HEK293 (cell line): ENCODE results near the gene DLG2.
A peak's percentile ranks its signal among the peaks of the same experiment; 100 is the strongest.
"Not testable (repeated sequence)": the region's sequence is repeated elsewhere in the genome, so short reads cannot be mapped to it uniquely, and the experiment has no call there.

Source experiments
- CTCF ChIA-PET: fragments of 350-600 bp; formaldehyde crosslinking; extraction: SDS; loops from one replicate; lab custom pipeline; 2021; ENCODE audit warnings: antibody characterized with exemption; lab: Yijun Ruan, JAX
- POLR2A ChIA-PET: fragments of 300-600 bp; formaldehyde crosslinking; extraction: SDS; loops from one replicate; lab custom pipeline; 2020; ENCODE audit warnings: antibody characterized with exemption, inconsistent platforms; lab: Yijun Ruan, JAX
- H3K27ac ChIP-seq: fragments of 200-500 bp; sonication (Bioruptor generic); 2 replicates; pipeline ENCODE4 v1.5.1; 2014; ENCODE audit warnings: low read depth, low read length, control low read depth, inconsistent platforms; ENCODE audit errors: extremely low read depth
- H3K36me3 ChIP-seq, 2 experiments: fragments of 200-500 bp in 1 of 2; sonication (Bioruptor generic) in 1 of 2; 1 replicate in 1 of 2; 2 replicates in 1 of 2; pipeline ENCODE4 v1.5.1; 2014 to 2017; ENCODE audit warnings: inconsistent platforms in 2 of 2, low read length in 2 of 2; ENCODE audit not compliant: control insufficient read depth in 2 of 2, insufficient read depth in 1 of 2
- H3K4me1 ChIP-seq: fragments of 200-500 bp; sonication (Bioruptor generic); 2 replicates; pipeline ENCODE4 v1.5.1; 2014; ENCODE audit warnings: mild to moderate bottlenecking, low read length, inconsistent platforms; ENCODE audit not compliant: control insufficient read depth, insufficient read depth
- H3K4me3 ChIP-seq: 2 replicates; pipeline ENCODE4 v1.5.1; 2011; ENCODE audit warnings: low read depth, mild to moderate bottlenecking, control low read depth, low read length, moderate library complexity
- H3K9me3 ChIP-seq: fragments of 200-500 bp; sonication (Bioruptor generic); 2 replicates; pipeline ENCODE4 v1.5.1; 2014; ENCODE audit warnings: low read depth, low read length, inconsistent platforms; ENCODE audit not compliant: control insufficient read depth, insufficient read depth
- PRDM6 ChIP-seq: fragments of 450-650 bp; formaldehyde crosslinking; IDR thresholded peaks from 2 replicates; pipeline ENCODE4 v1.5.1; 2017; ENCODE audit warnings: missing biosample characterization, missing genetic modification characterization
- RBAK ChIP-seq: fragments of 450-650 bp; formaldehyde crosslinking; IDR thresholded peaks from 2 replicates; pipeline ENCODE4 v1.5.1; 2016; ENCODE audit warnings: missing biosample characterization, missing genetic modification characterization
- ZBTB10 ChIP-seq: fragments of 450-650 bp; formaldehyde crosslinking; IDR thresholded peaks from 2 replicates; pipeline ENCODE4 v1.5.1; 2016; ENCODE audit warnings: missing biosample characterization, missing genetic modification characterization
- ZFP37 ChIP-seq: fragments of 450-650 bp; formaldehyde crosslinking; IDR thresholded peaks from 2 replicates; pipeline ENCODE4 v1.5.1; 2016; ENCODE audit warnings: missing biosample characterization, missing genetic modification characterization
- ZNF121 ChIP-seq: fragments of 450-650 bp; formaldehyde crosslinking; IDR thresholded peaks from 2 replicates; pipeline ENCODE4 v1.5.1; 2016; ENCODE audit warnings: missing biosample characterization, missing genetic modification characterization
- ZNF146 ChIP-seq: fragments of 450-650 bp; formaldehyde crosslinking; IDR thresholded peaks from 2 replicates; pipeline ENCODE4 v1.5.1; 2016; ENCODE audit warnings: missing biosample characterization, missing genetic modification characterization
- ZNF184 ChIP-seq: fragments of 450-650 bp; IDR thresholded peaks from 2 replicates; pipeline ENCODE4 v1.5.1; 2018; ENCODE audit warnings: missing biosample characterization, mild to moderate bottlenecking, missing genetic modification characterization
- ZNF221 ChIP-seq: fragments of 450-650 bp; formaldehyde crosslinking; IDR thresholded peaks from 2 replicates; pipeline ENCODE4 v1.5.1; 2017; ENCODE audit warnings: missing biosample characterization, missing genetic modification characterization, borderline replicate concordance
- ZNF24 ChIP-seq: fragments of 450-650 bp; formaldehyde crosslinking; IDR thresholded peaks from 2 replicates; pipeline ENCODE4 v1.5.1; 2016; ENCODE audit warnings: missing biosample characterization, missing genetic modification characterization
- ZNF350 ChIP-seq: fragments of 450-650 bp; formaldehyde crosslinking; IDR thresholded peaks from 2 replicates; pipeline ENCODE4 v1.5.0; 2017; ENCODE audit warnings: missing biosample characterization, mild to moderate bottlenecking, missing genetic modification characterization
- ZNF366 ChIP-seq: fragments of 450-650 bp; formaldehyde crosslinking; conservative IDR thresholded peaks from 2 replicates; pipeline ENCODE4 v1.5.1; 2016; ENCODE audit warnings: missing biosample characterization, missing genetic modification characterization
- ZNF37A ChIP-seq: fragments of 450-650 bp; IDR thresholded peaks from 2 replicates; pipeline ENCODE4 v1.5.1; 2018; ENCODE audit warnings: missing biosample characterization, missing genetic modification characterization
- ZNF48 ChIP-seq: fragments of 450-650 bp; formaldehyde crosslinking; IDR thresholded peaks from 2 replicates; pipeline ENCODE4 v1.5.1; 2016; ENCODE audit warnings: missing biosample characterization, missing genetic modification characterization
- ZNF596 ChIP-seq: fragments of 450-650 bp; IDR thresholded peaks from 2 replicates; pipeline ENCODE4 v1.5.0; 2018; ENCODE audit warnings: missing biosample characterization, mild to moderate bottlenecking, missing genetic modification characterization, moderate library complexity
- ZNF660 ChIP-seq: fragments of 450-650 bp; IDR thresholded peaks from 2 replicates; pipeline ENCODE4 v1.5.1; 2018; ENCODE audit warnings: missing biosample characterization, mild to moderate bottlenecking, missing genetic modification characterization
- ZNF776 ChIP-seq: fragments of 450-650 bp; formaldehyde crosslinking; IDR thresholded peaks from 2 replicates; pipeline ENCODE4 v1.5.0; 2017; ENCODE audit warnings: missing biosample characterization, missing genetic modification characterization, borderline replicate concordance
- ZNF792 ChIP-seq: fragments of 450-650 bp; formaldehyde crosslinking; IDR thresholded peaks from 2 replicates; pipeline ENCODE4 v1.5.1; 2016; ENCODE audit warnings: missing biosample characterization, missing genetic modification characterization
- ZSCAN23 ChIP-seq: fragments of 450-650 bp; formaldehyde crosslinking; IDR thresholded peaks from 2 replicates; pipeline ENCODE4 v1.5.1; 2016; ENCODE audit warnings: missing biosample characterization, missing genetic modification characterization
- TF ChIP-seq, protein P1 (sequence below): fragments of 450-650 bp; IDR thresholded peaks from 2 replicates; pipeline ENCODE4 v1.5.1; 2018; ENCODE audit warnings: missing biosample characterization, missing genetic modification characterization
- TF ChIP-seq, protein P2 (sequence below): fragments of 450-650 bp; formaldehyde crosslinking; IDR thresholded peaks from 2 replicates; pipeline ENCODE4 v1.5.1; 2016; ENCODE audit warnings: missing biosample characterization, missing genetic modification characterization

DLG2 gene

DNA sequence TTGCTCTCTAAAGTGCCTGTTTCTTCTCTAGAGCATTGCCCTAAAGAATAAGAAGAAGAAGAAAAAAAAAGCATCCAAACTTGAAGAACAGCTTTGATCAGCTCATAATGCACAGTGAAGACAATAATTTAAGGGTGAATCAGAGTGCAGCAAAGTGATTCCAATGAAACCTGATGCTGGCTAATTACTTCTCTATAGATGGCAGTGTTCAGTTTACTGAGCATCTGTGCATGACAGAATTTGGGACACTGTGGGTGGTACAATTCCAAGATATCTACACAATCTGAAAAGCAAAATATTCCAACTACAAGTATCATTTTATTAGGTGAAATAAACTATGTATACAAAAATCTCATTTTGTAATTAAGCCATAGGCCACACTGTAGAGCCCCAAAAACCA, 1890.5 kb downstream of the DLG2 start:
- Histone ChIP-seq H3K9me3 (no peaks in the 10 kb centered on the region), H3K4me3 (no peak overlapping the region), H3K4me1 (no peaks in the 10 kb centered on the region), H3K27ac (no peak overlapping the region), H3K36me3 (no peaks in the 10 kb centered on the region)
- CTCF ChIA-PET, result interaction anchor here (0.7 to 1.6 kb wide), 3 partner anchors 10 to 118 kb away, joined by 3 to 6 read pairs (median 5); no protein-coding TSS in a partner anchor
- POLR2A ChIA-PET, result no interaction called here
- no peak for TF ChIP-seq ZSCAN23
- TF ChIP-seq ZBTB10, result no peak
- no peak for TF ChIP-seq ZNF350 (tag by site-specific recombination)
- TF ChIP-seq RBAK (tag by site-specific recombination), result no peak
- no peak for TF ChIP-seq ZNF776 (tag by site-specific recombination)
- TF ChIP-seq, protein P1, sequence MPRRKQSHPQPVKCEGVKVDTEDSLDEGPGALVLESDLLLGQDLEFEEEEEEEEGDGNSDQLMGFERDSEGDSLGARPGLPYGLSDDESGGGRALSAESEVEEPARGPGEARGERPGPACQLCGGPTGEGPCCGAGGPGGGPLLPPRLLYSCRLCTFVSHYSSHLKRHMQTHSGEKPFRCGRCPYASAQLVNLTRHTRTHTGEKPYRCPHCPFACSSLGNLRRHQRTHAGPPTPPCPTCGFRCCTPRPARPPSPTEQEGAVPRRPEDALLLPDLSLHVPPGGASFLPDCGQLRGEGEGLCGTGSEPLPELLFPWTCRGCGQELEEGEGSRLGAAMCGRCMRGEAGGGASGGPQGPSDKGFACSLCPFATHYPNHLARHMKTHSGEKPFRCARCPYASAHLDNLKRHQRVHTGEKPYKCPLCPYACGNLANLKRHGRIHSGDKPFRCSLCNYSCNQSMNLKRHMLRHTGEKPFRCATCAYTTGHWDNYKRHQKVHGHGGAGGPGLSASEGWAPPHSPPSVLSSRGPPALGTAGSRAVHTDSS, result no peak
- TF ChIP-seq ZFP37 (tag by site-specific recombination), result no peak
- TF ChIP-seq ZNF660, result no peak
- no peak for TF ChIP-seq ZNF221 (tag by site-specific recombination)
- no peak for TF ChIP-seq ZNF121

GRCh38 chr11:83734120-83734519, 1893.0 kb downstream of the DLG2 start:
- no peaks in the 10 kb centered on the region for H3K9me3 ChIP-seq
- no peaks in the 10 kb centered on the region for H3K36me3 ChIP-seq
- CTCF ChIA-PET, result no interaction called here
- no peak overlapping the region for H3K4me3 ChIP-seq
- no peak overlapping the region for H3K27ac ChIP-seq
- no peak for TF ChIP-seq ZNF146 (tag by site-specific recombination)
- peak; percentile 56; the same call in 1 of the 2 replicates for TF ChIP-seq ZNF366 (tag by site-specific recombination)
- H3K4me1 ChIP-seq, result no peaks in the 10 kb centered on the region
- POLR2A ChIA-PET, result no interaction called here

GRCh38 chr11:83731288-83731687, 1895.9 kb downstream of the DLG2 start:
- POLR2A ChIA-PET, H3K36me3 ChIP-seq, H3K27ac ChIP-seq, H3K9me3 ChIP-seq, H3K4me3 ChIP-seq, H3K4me1 ChIP-seq: not testable (repeated sequence)
- CTCF ChIA-PET, result interaction anchor here (0.6 kb wide), 1 partner anchor 541 kb away, joined by 3 read pairs; no protein-coding TSS in a partner anchor
- peak; percentile 60 for TF ChIP-seq ZNF146 (tag by site-specific recombination)

DNA sequence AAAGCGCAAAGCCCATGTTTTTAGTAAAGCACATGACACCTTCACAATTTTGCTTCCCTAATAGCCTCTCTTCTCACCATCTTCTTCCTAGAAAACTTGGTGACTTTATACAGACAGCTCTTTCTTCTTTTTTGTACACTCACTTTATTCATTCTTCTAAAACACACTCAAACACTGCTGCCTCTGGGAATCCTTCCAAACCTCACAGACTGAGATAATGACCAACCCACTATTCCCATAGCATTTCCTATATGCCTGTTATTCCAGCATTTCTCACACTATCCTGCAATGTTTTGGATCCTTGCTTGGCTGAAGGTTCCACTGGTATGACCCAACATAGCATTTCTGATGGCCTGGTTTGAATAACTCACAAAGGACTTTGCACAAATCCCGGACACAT, 1898.9 kb downstream of the DLG2 start:
- H3K4me3 ChIP-seq, result no peak overlapping the region
- no peaks in the 10 kb centered on the region for H3K9me3 ChIP-seq
- POLR2A ChIA-PET, result no interaction called here
- peaks cover 2% of the 10 kb centered on the region; the same call in 1 of the 2 replicates for H3K4me1 ChIP-seq
- CTCF ChIA-PET, result no interaction called here
- H3K36me3 ChIP-seq, result no peaks in the 10 kb centered on the region
- no peak overlapping the region for H3K27ac ChIP-seq
- TF ChIP-seq ZNF776 (tag by site-specific recombination) (no peak), ZNF660 (no peak), ZNF792 (tag by site-specific recombination) (no peak), ZNF24 (no peak), ZNF184 (no peak), ZNF596 (tag by site-specific recombination) (no peak), ZNF48 (no peak), PRDM6 (no peak), ZNF37A (tag by site-specific recombination) (no peak)
- TF ChIP-seq, protein P2, sequence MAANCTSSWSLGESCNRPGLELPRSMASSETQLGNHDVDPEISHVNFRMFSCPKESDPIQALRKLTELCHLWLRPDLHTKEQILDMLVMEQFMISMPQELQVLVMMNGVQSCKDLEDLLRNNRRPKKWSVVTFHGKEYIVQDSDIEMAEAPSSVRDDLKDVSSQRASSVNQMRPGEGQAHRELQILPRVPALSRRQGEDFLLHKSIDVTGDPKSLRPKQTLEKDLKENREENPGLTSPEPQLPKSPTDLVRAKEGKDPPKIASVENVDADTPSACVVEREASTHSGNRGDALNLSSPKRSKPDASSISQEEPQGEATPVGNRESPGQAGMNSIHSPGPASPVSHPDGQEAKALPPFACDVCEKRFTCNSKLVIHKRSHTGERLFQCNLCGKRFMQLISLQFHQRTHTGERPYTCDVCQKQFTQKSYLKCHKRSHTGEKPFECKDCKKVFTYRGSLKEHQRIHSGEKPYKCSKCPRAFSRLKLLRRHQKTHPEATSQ (tag by site-specific recombination), result no peak
